Measurements from ENCODE around the gene RNF5.

Gene RNF5

DNA sequence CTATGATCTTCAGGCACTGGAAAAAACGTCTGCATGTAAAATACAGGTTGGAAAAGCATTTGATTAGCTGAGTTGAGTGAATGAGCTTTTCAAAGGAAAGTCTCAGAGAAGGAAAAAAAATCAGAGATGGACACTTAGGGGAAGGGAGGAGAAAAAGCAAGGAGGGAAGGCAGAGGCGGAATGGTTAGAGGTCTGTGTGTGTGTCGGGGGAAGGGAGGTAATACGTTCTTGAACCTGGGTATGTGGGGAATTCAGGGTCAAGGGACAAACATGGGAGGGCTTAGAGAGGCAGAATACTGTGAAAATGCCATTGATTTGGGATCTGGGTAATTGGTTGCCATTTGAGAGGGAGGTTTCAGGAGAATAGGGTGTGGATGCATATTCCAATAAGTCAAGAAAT, 31.5 kb upstream of the RNF5 start:
- peaks cover 6% of the 10 kb centered on the region for H3K36me3 Mint-ChIP-seq (ENCODE audit: low read depth)
- peaks cover 12% of the 10 kb centered on the region for H3K27me3 Mint-ChIP-seq (ENCODE audit: low read depth)
- peak overlapping the region in 2 of 3 experiments; percentile 11 to 38 for H3K27ac Mint-ChIP-seq
- H3K4me3 Mint-ChIP-seq, result peak overlapping the region in 2 of 3 experiments; percentile 0 to 38
- TF ChIP-seq, protein P1, sequence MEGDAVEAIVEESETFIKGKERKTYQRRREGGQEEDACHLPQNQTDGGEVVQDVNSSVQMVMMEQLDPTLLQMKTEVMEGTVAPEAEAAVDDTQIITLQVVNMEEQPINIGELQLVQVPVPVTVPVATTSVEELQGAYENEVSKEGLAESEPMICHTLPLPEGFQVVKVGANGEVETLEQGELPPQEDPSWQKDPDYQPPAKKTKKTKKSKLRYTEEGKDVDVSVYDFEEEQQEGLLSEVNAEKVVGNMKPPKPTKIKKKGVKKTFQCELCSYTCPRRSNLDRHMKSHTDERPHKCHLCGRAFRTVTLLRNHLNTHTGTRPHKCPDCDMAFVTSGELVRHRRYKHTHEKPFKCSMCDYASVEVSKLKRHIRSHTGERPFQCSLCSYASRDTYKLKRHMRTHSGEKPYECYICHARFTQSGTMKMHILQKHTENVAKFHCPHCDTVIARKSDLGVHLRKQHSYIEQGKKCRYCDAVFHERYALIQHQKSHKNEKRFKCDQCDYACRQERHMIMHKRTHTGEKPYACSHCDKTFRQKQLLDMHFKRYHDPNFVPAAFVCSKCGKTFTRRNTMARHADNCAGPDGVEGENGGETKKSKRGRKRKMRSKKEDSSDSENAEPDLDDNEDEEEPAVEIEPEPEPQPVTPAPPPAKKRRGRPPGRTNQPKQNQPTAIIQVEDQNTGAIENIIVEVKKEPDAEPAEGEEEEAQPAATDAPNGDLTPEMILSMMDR (IDR thresholded peaks at IDR 0.05; ENCODE audit: unreplicated experiment in 3 of 3), result no peak
- no peaks in the 10 kb centered on the region for H3K9me3 Mint-ChIP-seq
- peaks cover 23% of the 10 kb centered on the region for H3K4me1 Mint-ChIP-seq

DNA sequence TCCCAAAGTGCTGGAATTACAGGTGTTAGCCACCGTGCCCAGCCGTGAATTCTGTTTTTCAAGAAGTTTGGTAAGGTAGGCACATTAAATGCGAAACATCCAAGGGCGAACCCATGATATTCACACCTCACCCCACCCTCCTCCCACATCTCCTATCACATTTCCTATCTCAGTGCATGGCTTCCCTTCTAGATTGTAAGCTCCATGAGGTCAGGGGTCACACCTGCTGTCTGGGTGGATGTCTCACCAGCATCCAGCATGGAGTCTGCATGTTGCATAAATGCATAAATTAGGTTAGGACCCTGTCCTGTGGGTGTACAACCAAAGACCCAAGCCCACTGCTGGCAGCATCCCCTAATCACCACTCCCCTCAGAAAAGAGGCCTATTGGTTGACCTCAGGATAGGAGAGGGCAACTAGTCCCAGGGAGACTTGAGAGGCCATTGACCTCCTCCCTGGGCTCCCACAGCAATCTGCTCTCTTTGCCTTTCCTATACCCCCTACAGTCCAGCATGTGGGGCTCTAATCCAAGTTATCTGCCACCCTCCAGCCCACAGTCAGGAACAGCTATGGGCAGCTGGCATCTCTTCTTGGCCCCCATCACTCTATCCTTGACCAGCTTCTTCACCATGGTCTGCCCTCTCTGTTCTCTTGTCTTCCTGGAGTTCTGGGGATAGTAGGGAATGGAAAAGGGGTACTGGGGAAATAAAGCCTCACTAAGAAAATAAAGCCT, 30.6 kb upstream of the RNF5 start:
- Mint-ChIP-seq H3K36me3 (ENCODE audit: low read depth) (peaks cover 6% of the 10 kb centered on the region), H3K27ac (no peak overlapping the region), H3K4me3 (no peak overlapping the region), H3K9me3 (no peaks in the 10 kb centered on the region), H3K4me1 (peaks cover 30% of the 10 kb centered on the region), H3K27me3 (ENCODE audit: low read depth) (peaks cover 18% of the 10 kb centered on the region)
- TF ChIP-seq, protein P1 (IDR thresholded peaks at IDR 0.05; ENCODE audit: unreplicated experiment in 3 of 3), result no peak

DNA sequence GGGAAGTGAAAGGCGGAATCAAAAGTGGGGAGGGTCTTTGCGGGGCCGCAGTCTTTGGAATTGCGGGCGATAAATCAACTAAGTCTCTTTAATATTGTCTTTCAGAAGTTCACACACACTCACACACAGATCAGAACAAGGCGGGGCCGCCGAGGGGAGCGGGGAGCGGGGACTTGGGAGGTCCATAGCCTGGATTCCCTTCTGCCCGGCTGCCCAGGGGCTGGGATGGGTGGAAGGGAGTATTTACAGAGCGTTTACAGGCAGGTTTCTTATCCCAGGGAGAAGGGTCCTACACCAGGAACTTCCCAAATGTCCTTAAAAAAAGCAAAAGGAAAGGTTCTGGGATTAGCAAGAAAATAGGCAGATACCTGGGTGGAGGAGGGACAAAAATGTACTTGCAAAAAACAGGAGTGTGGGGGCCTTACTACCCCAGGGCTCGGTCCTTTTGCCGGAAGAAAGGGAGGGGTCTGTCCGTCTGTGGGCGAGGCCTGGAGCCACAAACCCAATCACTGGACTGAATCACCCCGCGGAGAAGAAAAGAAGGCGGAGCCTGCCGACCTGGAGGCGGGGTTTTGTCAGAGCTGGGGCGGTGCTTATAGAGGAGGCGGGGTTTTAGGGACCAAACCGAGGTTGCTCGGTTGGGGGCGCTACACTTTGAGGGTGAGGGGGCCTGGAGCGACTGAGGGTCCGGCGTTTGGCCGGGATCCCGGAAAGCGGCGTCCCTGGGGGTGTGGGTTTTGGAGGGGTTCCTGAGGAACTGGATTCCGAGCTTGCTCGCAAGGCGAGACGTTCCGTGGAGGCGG, 29.7 kb upstream of the RNF5 start:
- peaks cover 6% of the 10 kb centered on the region for H3K36me3 Mint-ChIP-seq (ENCODE audit: low read depth)
- TF ChIP-seq, protein P1 (IDR thresholded peaks at IDR 0.05; ENCODE audit: unreplicated experiment in 3 of 3), result no peak
- H3K9me3 Mint-ChIP-seq, result no peaks in the 10 kb centered on the region
- peaks cover 18% of the 10 kb centered on the region for H3K27me3 Mint-ChIP-seq (ENCODE audit: low read depth)
- H3K4me1 Mint-ChIP-seq, result peaks cover 38% of the 10 kb centered on the region
- H3K27ac Mint-ChIP-seq, result no peak overlapping the region
- H3K4me3 Mint-ChIP-seq, result peak overlapping the region; percentile 3 to 42 (median 28)

DNA sequence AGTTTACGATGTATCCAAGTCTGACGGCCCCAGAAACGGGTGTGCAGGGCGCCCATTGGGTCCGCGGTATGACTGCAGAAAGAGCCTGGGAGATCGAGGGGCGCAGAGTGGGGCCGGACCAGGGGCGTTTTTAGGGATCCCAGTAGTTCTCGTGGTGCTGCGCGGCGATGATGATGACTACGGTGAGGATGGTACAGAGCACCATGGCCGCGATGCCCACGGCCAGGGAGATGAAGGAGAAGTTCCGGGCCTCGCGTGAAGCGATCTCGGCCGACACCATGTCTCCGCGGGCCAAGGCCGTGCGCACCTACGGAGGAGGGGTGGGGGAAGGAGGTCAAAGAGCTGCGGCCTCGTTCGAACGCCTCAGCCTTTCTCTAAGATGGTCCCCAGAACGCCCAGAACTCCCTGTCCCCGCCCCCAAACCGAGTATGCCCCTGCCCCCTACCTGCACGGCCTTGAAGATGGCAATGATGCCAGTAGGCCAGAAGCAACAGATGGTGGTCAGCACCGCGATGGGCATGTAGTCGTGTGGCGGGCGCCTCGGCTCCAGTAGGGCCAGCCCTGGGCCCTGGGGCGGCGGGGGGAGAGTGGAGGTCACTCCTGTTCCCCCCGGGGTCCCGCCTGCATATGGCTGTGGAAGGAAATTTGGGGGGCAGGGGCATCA, 29.0 kb upstream of the RNF5 start:
- peaks cover 18% of the 10 kb centered on the region for H3K27me3 Mint-ChIP-seq (ENCODE audit: low read depth)
- H3K36me3 Mint-ChIP-seq (ENCODE audit: low read depth), result peaks cover 6% of the 10 kb centered on the region
- H3K4me3 Mint-ChIP-seq, result peak overlapping the region in 2 of 3 experiments; percentile 3 to 28
- H3K9me3 Mint-ChIP-seq, result no peaks in the 10 kb centered on the region
- H3K4me1 Mint-ChIP-seq, result peaks cover 43% of the 10 kb centered on the region
- no peak overlapping the region for H3K27ac Mint-ChIP-seq
- TF ChIP-seq, protein P1 (IDR thresholded peaks at IDR 0.05; ENCODE audit: unreplicated experiment in 3 of 3), result no peak

DNA sequence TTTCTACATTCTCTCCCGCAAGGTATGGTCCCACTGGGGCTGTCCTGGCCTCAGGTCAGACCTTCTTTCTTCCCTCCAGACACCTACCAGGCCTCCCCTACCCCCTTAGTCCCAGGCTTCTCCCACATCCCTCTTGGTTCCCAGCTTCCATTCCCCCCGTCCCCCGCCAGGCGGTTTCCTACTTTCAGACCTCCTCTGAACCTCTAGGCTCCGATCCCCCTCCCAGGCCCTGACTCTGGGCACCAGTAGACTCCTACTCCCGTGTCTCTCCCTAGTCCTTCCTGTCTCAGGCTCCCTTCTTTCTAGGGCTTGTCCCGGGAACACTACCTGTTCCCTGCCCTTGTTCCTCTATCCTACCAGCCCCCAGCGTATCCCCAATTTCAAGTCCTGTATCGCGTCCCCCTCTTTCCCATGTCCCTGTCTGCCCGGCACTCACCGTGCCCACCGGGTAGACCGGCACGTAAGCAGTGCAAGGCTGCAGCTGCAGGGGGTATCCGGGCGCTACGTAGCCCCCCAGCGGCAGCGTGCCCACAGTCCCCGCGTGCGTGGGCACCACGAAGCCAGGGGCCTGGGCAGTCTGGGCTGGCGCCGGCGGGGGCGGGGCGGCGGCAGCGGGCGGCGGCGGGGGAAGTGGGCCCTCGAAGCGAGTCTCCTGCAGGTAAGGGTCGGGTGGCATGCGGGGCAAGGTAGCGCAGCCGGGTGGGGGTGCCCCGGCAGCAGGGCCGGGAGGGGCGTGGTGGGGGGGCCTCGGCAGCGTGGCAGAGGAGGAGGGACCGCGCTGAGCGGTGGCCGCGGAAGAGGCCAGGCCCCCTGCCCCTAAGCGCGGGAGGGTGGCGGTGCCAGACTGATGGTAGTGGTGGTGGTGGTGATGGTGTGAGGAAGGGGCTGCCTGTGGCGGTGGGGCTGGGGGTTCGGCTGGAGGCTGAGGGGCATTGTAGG, 28.0 kb upstream of the RNF5 start:
- H3K4me3 Mint-ChIP-seq, result peak overlapping the region; percentile 98
- peaks cover 18% of the 10 kb centered on the region for H3K27me3 Mint-ChIP-seq (ENCODE audit: low read depth)
- TF ChIP-seq, protein P1 (IDR thresholded peaks at IDR 0.05; ENCODE audit: unreplicated experiment in 3 of 3), result no peak
- peaks cover 7% of the 10 kb centered on the region for H3K36me3 Mint-ChIP-seq (ENCODE audit: low read depth)
- peak overlapping the region; percentile 71 to 91 (median 76) for H3K27ac Mint-ChIP-seq
- no peaks in the 10 kb centered on the region for H3K9me3 Mint-ChIP-seq
- peaks cover 53% of the 10 kb centered on the region for H3K4me1 Mint-ChIP-seq

Measured in nephron (organoid).